Measurements from ENCODE around the gene PRKN.

DNA sequence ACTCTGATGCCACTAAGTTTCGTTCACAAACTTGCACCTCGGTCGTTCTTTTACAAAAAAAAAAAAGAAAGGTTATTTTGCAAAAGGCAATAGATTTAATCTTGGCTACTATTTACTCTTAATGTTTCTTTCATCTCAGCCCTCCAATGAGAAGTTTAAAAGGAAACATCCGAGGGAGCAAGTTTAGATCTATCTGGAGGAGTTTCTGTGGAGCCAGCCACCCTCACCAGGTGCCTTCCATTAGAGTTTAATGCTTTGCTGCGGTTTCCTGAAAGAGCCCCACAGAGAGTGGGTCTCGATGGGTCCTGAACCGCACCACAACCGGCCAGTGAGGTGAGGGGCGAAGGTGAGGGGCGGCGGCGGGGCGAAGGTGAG lies 632 bp downstream of the PRKN start:
- TF ChIP-seq CTCF (IDR thresholded peaks at IDR 0.05; ENCODE audit: borderline replicate concordance, extremely low read depth, low read length, poor library complexity, severe bottlenecking): no peak
- TF ChIP-seq EZH2 (IDR thresholded peaks at IDR 0.05; ENCODE audit: borderline replicate concordance, low read depth, low read length, severe bottlenecking): no peak

Data from DND-41 (cell line).